Psoas muscle (tissue), 8 donors: Measurements from ENCODE around the gene REEP2. TPM values are rescaled to one million over a fixed set of nuclear protein-coding genes. Genes with fewer than 3 reads are reported as not detected.
"Not testable (repeated sequence)": the region's sequence is repeated elsewhere in the genome, so short reads cannot be mapped to it uniquely, and the experiment has no call there.

Experiments used
- ATAC-seq, 4 donors: fragments of 200-7000 bp; cut with Tn5 transposase; one replicate each; pipeline ENCODE4 v1.9.1; 2020; ENCODE audit warnings: moderate library complexity in 3 of 4, mild to moderate bottlenecking in 2 of 4
- DNase-seq, 2 donors: peaks; one replicate each; pipeline ENCODE4 v3.0.0-alpha.2; 2020
- H3K27ac ChIP-seq: fragments of 200-600 bp; one replicate; pipeline ENCODE4 v1.8.0; 2022
- H3K27me3 ChIP-seq, 3 donors: fragments of 200-600 bp in 1 of 3; one replicate each; pipeline versions ENCODE4 v1.6.1 to v1.8.0; 2013 to 2022; ENCODE audit warnings: low read length in 2 of 3, mild to moderate bottlenecking in 2 of 3, moderate library complexity in 1 of 3; ENCODE audit not compliant: insufficient read depth in 3 of 3
- H3K36me3 ChIP-seq, 2 donors: fragments of 200-600 bp in 1 of 2; one replicate each; pipeline versions ENCODE4 v1.6.1 to v1.8.0; 2013 to 2022; ENCODE audit warnings: low read depth in 1 of 2, mild to moderate bottlenecking in 1 of 2, moderate library complexity in 1 of 2; ENCODE audit not compliant: insufficient read depth in 1 of 2
- H3K4me1 ChIP-seq: fragments of 200-600 bp; one replicate; pipeline ENCODE4 v1.8.0; 2022
- H3K4me3 ChIP-seq: fragments of 200-600 bp; one replicate; pipeline ENCODE4 v1.8.0; 2022; ENCODE audit warnings: mild to moderate bottlenecking
- H3K9me3 ChIP-seq: fragments of 200-600 bp; one replicate; pipeline ENCODE4 v1.8.0; 2022
- whole genome bisulfite sequencing, 3 donors: extraction: QIAGEN DNeasy Blood & Tissue Kit; methylation state at CpG; one replicate each; pipeline versions ENCODE4 v1.1.6 to v1.1.7; 2013; 5-methylcytosine and 5-hydroxymethylcytosine counted together
- intact Hi-C, 2 donors: fragments of 100-400 bp; cut with DNase I; formaldehyde crosslinking; loops; one replicate each; pipeline versions ENCODE4 v1.11.0 to v1.14.2; 2022
- long read RNA-seq, 2 donors: library from polyadenylated mRNA; unstranded; transcript quantifications; one replicate each; pipeline ENCODE4 v2.0.0, GENCODE V29; 2021
- polyA plus RNA-seq, 3 donors: library from polyadenylated mRNA; stranded (reverse); fragments of 200-250 nt; gene quantifications; one replicate each; pipeline ENCODE4 v1.2.3, GENCODE V29; 2013
- total RNA-seq, 4 donors: library from RNA; stranded (reverse); fragmentation: NEBNext Ultra II Directional in 2 of 4; extraction: Animal tissue kit (Norgen Biotek cat#: 25700) in 2 of 4; gene quantifications; one replicate each; pipeline versions ENCODE4 v1.2.1 to v1.2.4, GENCODE V29; 2021 to 2023
- TF ChIP-seq, protein P1 (sequence below): fragments of 200-600 bp; IDR thresholded peaks from one replicate; pipeline ENCODE4 v1.8.0; 2022; ENCODE audit warnings: antibody characterized with exemption
- donor health status: healthy with polysubstance abuse.
- donor health status: DM: no; HTN: no; CAD: no; lungs with moderate emphysema.
- donor health status: Bipolar disorder and iron deficiency.
- donor health status: healthy.
- donor health status: DM: yes; HTN: yes; CAD: no.
- donor health status: DM: no; HTN: no; CAD: no.
- donor health status: DM: no; HTN: no; CAD: no.
- donor health status: DM: yes; HTN: yes; CAD: no.

REEP2 gene, protein sequence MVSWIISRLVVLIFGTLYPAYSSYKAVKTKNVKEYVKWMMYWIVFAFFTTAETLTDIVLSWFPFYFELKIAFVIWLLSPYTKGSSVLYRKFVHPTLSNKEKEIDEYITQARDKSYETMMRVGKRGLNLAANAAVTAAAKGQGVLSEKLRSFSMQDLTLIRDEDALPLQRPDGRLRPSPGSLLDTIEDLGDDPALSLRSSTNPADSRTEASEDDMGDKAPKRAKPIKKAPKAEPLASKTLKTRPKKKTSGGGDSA
- total RNA-seq, result 1 to 10 TPM; 1.3 to 6.6 (median 3.1) TPM
- 1 to 10 TPM in 2 of 3 donors, under 1 TPM in 1; 0.85 to 3.4 (median 1.5) TPM for polyA plus RNA-seq
- long read RNA-seq, donor 1, partial matches to known transcripts, result 0 of 6 reads
- long read RNA-seq, donor 1, other reads (novel, unspliced or antisense), result 1 of 6 reads
- long read RNA-seq, donor 2, transcript REEP2-202 (8 exons, 2,170 nt), result major isoform, 6 of 7 reads
- long read RNA-seq, donor 2, partial matches to known transcripts, result 0 of 7 reads
- long read RNA-seq, donor 2, other reads (novel, unspliced or antisense), result 0 of 7 reads

DNA sequence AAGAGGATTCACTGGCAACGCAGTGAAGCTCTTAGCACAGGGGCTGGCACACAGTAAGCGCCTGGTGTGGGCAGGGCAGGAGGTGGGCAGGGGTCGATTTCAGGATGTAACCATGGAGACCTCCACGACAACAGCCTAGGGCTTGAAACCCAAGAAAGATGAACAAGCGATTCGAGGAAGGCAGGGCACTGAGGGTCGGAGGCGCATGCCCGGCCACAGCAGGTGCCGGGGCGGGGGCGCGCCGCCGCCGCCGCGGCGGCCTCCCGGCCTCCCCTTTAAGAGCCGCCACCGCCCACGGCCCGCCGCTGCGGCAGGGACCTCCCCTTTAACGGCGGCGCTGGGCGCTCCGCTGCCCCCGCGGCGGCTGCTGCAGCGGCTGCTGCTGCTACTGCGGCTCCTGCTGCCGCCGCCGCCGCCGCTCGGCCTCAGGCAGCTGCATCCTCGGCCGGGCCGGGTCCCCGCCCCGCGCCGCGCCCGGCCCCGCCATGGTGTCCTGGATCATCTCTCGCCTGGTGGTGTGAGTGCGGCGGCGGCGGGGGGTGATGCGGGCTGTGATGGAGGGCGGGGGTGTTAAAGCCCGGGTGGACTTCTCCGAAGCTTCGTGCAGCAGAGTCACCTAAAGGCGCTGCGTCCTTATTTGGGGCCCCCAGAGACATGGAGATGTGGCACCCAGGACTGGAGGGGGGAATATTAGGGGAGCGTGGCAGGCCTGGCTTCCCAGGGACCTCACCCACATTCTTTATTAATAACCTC lies at the start of gene REEP2:
Gene REEP2, plus strand, starts transcription at position 334 of the 753 bp plus-strand sequence. Its CDS starts 152 bp downstream, at position 486.
- H3K27ac ChIP-seq, result peak within 1 kb of the TSS; percentile 46
- DNase-seq, result peak; percentile 62 to 71
- H3K36me3 ChIP-seq, result peaks cover 7 to 37% of the 10 kb centered on the region in 2 donors
- no peaks in the 10 kb centered on the region for H3K27me3 ChIP-seq
- intact Hi-C loops, result no loop called here
- H3K4me3 ChIP-seq, result peak within 1 kb of the TSS; percentile 64
- H3K9me3 ChIP-seq, result no peaks in the 10 kb centered on the region
- TF ChIP-seq, protein P1, sequence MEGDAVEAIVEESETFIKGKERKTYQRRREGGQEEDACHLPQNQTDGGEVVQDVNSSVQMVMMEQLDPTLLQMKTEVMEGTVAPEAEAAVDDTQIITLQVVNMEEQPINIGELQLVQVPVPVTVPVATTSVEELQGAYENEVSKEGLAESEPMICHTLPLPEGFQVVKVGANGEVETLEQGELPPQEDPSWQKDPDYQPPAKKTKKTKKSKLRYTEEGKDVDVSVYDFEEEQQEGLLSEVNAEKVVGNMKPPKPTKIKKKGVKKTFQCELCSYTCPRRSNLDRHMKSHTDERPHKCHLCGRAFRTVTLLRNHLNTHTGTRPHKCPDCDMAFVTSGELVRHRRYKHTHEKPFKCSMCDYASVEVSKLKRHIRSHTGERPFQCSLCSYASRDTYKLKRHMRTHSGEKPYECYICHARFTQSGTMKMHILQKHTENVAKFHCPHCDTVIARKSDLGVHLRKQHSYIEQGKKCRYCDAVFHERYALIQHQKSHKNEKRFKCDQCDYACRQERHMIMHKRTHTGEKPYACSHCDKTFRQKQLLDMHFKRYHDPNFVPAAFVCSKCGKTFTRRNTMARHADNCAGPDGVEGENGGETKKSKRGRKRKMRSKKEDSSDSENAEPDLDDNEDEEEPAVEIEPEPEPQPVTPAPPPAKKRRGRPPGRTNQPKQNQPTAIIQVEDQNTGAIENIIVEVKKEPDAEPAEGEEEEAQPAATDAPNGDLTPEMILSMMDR, result no peak
- H3K4me1 ChIP-seq, result peaks cover 13% of the 10 kb centered on the region
- WGBS, 3 donors, result 1% methylated on average over 29 to 65 of the region's 65 CpGs
- peak; percentile 74 to 81 (median 76) for ATAC-seq

DNA sequence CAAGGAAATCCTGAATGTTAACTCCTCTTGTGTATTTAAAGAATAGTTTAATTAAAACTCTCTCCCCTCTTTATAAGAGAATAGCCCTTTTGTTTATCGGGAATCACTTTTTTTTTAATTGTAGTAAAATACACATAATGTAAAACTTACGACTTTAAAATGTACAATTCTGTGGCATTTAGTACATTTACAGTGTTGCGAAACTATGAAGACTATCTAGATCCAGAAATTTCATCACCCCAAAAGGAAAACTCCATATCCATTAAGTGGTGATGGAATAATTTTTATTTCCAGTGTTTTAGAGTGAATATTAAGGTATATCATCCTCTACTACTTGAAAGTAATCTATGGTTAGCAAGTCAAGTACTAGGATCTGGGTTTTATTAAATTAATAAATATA lies 49.5 kb upstream of the REEP2 start:
- peaks cover 48% of the 10 kb centered on the region for H3K4me1 ChIP-seq
- H3K27me3 ChIP-seq, result no peaks in the 10 kb centered on the region
- no peak for DNase-seq
- WGBS, 3 donors, result 84 to 95% (median 91%) methylated on average over 3 of the region's 3 CpGs
- peak in 1 of 4 donors; percentile 1 for ATAC-seq
- no peaks in the 10 kb centered on the region for H3K9me3 ChIP-seq
- intact Hi-C loops, result loop anchor here in 1 of 2 donors (5.0 kb wide), 1 partner anchor 37 kb away; the partner anchor contains the start of gene KDM3B
- TF ChIP-seq, protein P1, result no peak
- peak overlapping the region; percentile 70 for H3K27ac ChIP-seq
- H3K36me3 ChIP-seq, result peaks cover 2 to 70% of the 10 kb centered on the region in 2 donors
- H3K4me3 ChIP-seq, result peak overlapping the region; percentile 0

DNA sequence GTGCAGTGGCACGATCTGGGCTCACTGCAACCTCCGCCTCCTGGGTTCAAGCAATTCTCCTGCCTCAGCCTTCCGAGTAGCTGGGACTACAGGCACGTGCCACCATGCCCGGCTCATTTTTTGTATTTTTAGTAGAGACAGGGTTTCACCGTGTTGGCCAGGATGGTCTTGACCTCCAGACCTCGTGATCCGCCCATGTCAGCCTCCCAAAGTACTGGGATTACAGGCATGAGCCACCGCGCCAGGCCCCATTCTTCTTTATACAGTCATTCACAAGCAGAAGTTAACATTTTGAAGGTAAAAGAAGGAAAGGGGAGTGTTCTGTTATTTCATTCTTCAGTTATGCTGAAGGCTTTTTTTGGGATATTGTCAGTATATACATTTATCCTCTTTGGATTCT lies 48.9 kb upstream of the REEP2 start:
- intact Hi-C loops, result loop anchor here in 1 of 2 donors (5.0 kb wide), 1 partner anchor 38 kb away; the partner anchor contains the start of gene KDM3B
- Histone ChIP-seq H3K36me3 (peaks cover 2 to 70% of the 10 kb centered on the region in 2 donors), H3K4me1 (peaks cover 48% of the 10 kb centered on the region), H3K27ac (peak overlapping the region; percentile 70)
- not testable (repeated sequence) for H3K4me3 ChIP-seq, DNase-seq, H3K9me3 ChIP-seq, H3K27me3 ChIP-seq
- peak in 1 of 4 donors; percentile 48 for ATAC-seq
- WGBS, 3 donors, result 37 to 71% (median 39%) methylated on average over 10 of the region's 10 CpGs

DNA sequence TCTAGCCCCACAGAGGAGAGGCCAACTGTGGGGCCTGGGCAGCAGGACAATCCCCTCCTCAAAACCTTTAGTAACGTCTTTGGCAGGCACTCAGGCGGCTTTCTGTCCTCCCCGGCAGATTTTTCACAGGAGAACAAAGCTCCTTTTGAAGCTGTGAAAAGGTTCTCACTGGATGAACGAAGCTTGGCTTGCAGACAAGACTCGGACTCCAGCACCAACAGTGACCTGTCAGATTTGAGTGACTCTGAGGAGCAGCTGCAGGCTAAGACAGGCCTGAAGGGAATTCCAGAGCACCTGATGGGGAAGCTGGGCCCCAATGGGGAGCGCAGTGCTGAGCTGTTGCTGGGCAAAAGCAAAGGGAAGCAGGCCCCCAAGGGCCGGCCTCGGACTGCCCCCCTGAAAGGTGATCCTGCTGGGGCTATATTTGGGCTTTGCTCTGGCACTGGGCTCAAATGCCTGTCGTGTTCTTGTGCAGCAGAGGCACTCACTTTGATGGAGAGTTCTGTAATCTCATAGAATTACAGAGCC lies 46.9 kb upstream of the REEP2 start:
- peak; percentile 84 to 91 (median 90) for ATAC-seq
- TF ChIP-seq, protein P1, result no peak
- Histone ChIP-seq H3K27ac (peak overlapping the region; percentile 70), H3K9me3 (no peaks in the 10 kb centered on the region), H3K36me3 (peaks cover 0 to 79% of the 10 kb centered on the region in 2 donors), H3K4me1 (peaks cover 45% of the 10 kb centered on the region), H3K4me3 (peak overlapping the region; percentile 45), H3K27me3 (no peaks in the 10 kb centered on the region)
- 34 to 38% (median 34%) methylated on average over 9 of the region's 9 CpGs for WGBS, 3 donors
- peak; percentile 39 to 76 for DNase-seq
- intact Hi-C loops, result no loop called here
